Lung (tissue), 12 donors: ENCODE data around the gene GABBR2. TPM values are rescaled to one million over a fixed set of nuclear protein-coding genes. Genes with fewer than 3 reads are reported as not detected.

Source experiments
- ATAC-seq: fragments of 200-7000 bp; cut with Tn5 transposase; one replicate; pipeline ENCODE4 v1.9.1; 2020; ENCODE audit warnings: moderate number of reproducible peaks; ENCODE audit not compliant: insufficient read depth, low FRiP score
- DNase-seq, 3 donors: peaks; one replicate each; pipeline ENCODE4 v3.0.0-alpha.2; 2013 to 2017
- H3K27ac ChIP-seq, 2 donors: one replicate each; pipeline ENCODE4 v1.5.1; 2013; ENCODE audit warnings: mild to moderate bottlenecking in 2 of 2, moderate library complexity in 2 of 2, control low read depth in 1 of 2, inconsistent platforms in 1 of 2, low read depth in 1 of 2, low read length in 1 of 2
- H3K27me3 ChIP-seq, 3 donors: one replicate each; pipeline ENCODE4 v1.5.1; 2013; ENCODE audit warnings: low read length in 2 of 3; ENCODE audit not compliant: control insufficient read depth in 3 of 3, insufficient read depth in 3 of 3
- H3K36me3 ChIP-seq, 4 donors: one replicate each; pipeline ENCODE4 v1.5.1; 2013; ENCODE audit warnings: low read length in 4 of 4, mild to moderate bottlenecking in 1 of 4, moderate library complexity in 1 of 4; ENCODE audit not compliant: control insufficient read depth in 4 of 4, insufficient read depth in 4 of 4
- H3K4me1 ChIP-seq, 5 donors: one replicate each; pipeline ENCODE4 v1.5.1; 2013; ENCODE audit warnings: low read length in 5 of 5, mild to moderate bottlenecking in 2 of 5, moderate library complexity in 1 of 5; ENCODE audit not compliant: control insufficient read depth in 5 of 5, insufficient read depth in 5 of 5
- H3K4me3 ChIP-seq: one replicate; pipeline ENCODE4 v1.5.1; 2013; ENCODE audit warnings: mild to moderate bottlenecking, control low read depth, moderate library complexity
- H3K9ac ChIP-seq, 2 donors: one replicate each; pipeline ENCODE4 v1.5.1; 2013; ENCODE audit warnings: low read length in 2 of 2, control low read depth in 1 of 2; ENCODE audit not compliant: insufficient read depth in 1 of 2
- H3K9me3 ChIP-seq, 4 donors: one replicate each; pipeline ENCODE4 v1.5.1; 2013; ENCODE audit warnings: low read length in 3 of 4, mild to moderate bottlenecking in 1 of 4, moderate library complexity in 1 of 4; ENCODE audit not compliant: control insufficient read depth in 4 of 4, insufficient read depth in 3 of 4
- CTCF ChIP-seq: IDR thresholded peaks from 2 replicates; pipeline ENCODE4 v1.5.1; 2012; ENCODE audit warnings: mild to moderate bottlenecking; ENCODE audit errors: control extremely low read depth, extremely low read depth
- WGBS, 2 donors: extraction: QIAGEN DNeasy Blood & Tissue Kit; methylation state at CpG; one replicate each; pipeline ENCODE4 v1.1.7; 2013; 5-methylcytosine and 5-hydroxymethylcytosine counted together
- polyA plus RNA-seq, 2 donors: library from polyadenylated mRNA; stranded (reverse); fragments of 200-250 nt; gene quantifications; one replicate each; pipeline ENCODE4 v1.2.1, GENCODE V29; 2013
- total RNA-seq, 2 donors: library from RNA; depleted of rRNA in 1 of 2; stranded (reverse); fragments of >200 nt in 1 of 2; gene quantifications; one replicate each; pipeline ENCODE4 v1.2.1, GENCODE V29; 2014 to 2021
- donor health status: control.
- donor health status: control.
- donor health status: Bipolar disorder and iron deficiency.
- donor health status: healthy.
- donor health status: DM: yes; HTN: yes; CAD: no.

GABBR2 gene
- total and polyA plus RNA-seq, 4 donors = 0.40 to 1.8 (median 0.64) TPM

- Histone ChIP-seq H3K27ac (no peak overlapping the region), H3K9me3 (peaks cover 0 to 5% (median 0%) of the 10 kb centered on the region in 4 donors), H3K4me1 (no peaks in the 10 kb centered on the region), H3K27me3 (no peaks in the 10 kb centered on the region), H3K36me3 (no peaks in the 10 kb centered on the region), H3K4me3 (no peak overlapping the region), H3K9ac (no peak overlapping the region)
- WGBS, 2 donors = 75 to 82% methylated on average over 5 of the region's 5 CpGs
- no peak for TF ChIP-seq CTCF
- DNase-seq (no peak), ATAC-seq (no peak)
These were observed 226.5 kb downstream of the GABBR2 start for GRCh38 chr9:98482226-98482625.

- Histone ChIP-seq H3K9me3 (peaks cover 0 to 5% (median 0%) of the 10 kb centered on the region in 4 donors), H3K9ac (no peak overlapping the region), H3K27me3 (no peaks in the 10 kb centered on the region), H3K4me3 (no peak overlapping the region), H3K4me1 (no peaks in the 10 kb centered on the region), H3K27ac (no peak overlapping the region), H3K36me3 (no peaks in the 10 kb centered on the region)
- TF ChIP-seq CTCF = no peak
- DNase-seq = no peak
- no peak for ATAC-seq
- WGBS, 2 donors = 59 to 77% methylated on average over 5 of the region's 5 CpGs
These were observed 227.1 kb downstream of the GABBR2 start for GRCh38 chr9:98481676-98482075.

GRCh38 chr9:98479967-98480847 is 228.5 kb downstream of the GABBR2 start:
- no peak for DNase-seq
- peaks cover 0 to 5% (median 0%) of the 10 kb centered on the region in 4 donors for H3K9me3 ChIP-seq
- WGBS, 2 donors = 92 to 93% methylated on average over 5 of the region's 5 CpGs
- ATAC-seq = no peak
- no peak overlapping the region for H3K27ac ChIP-seq
- H3K9ac ChIP-seq = no peak overlapping the region
- H3K4me3 ChIP-seq = no peak overlapping the region
- no peaks in the 10 kb centered on the region for H3K27me3 ChIP-seq
- no peaks in the 10 kb centered on the region for H3K4me1 ChIP-seq
- no peak for TF ChIP-seq CTCF
- H3K36me3 ChIP-seq = no peaks in the 10 kb centered on the region
